Epithelial cell of proximal tubule (primary cell): Measurements from ENCODE around the gene PCMTD2. TPM values are rescaled to one million over a fixed set of nuclear protein-coding genes. Genes with fewer than 3 reads are reported as not detected.
A peak's percentile ranks its signal among the peaks of the same experiment; 100 is the strongest.
"Not testable (repeated sequence)": the region's sequence is repeated elsewhere in the genome, so short reads cannot be mapped to it uniquely, and the experiment has no call there.

Experiments
- DNase-seq: peaks from one replicate; pipeline ENCODE4 v3.0.0-alpha.2; 2011; ENCODE audit warnings: low read depth
- H3K4me3 ChIP-seq: 2 replicates; pipeline ENCODE4 v1.5.1; 2011; ENCODE audit warnings: low read depth, mild to moderate bottlenecking, low read length
- total RNA-seq: library from RNA; depleted of rRNA; stranded (reverse); fragments of >200 nt; gene quantifications from 2 replicates; pipeline ENCODE4 v1.2.3, GENCODE V29; 2015
- TF ChIP-seq, protein P1 (sequence below): conservative IDR thresholded peaks from 2 replicates; pipeline ENCODE4 v1.5.1; 2012; ENCODE audit warnings: low read depth, mild to moderate bottlenecking, low read length

Gene PCMTD2
- total RNA-seq, 1 donor from 2014 or later: 44.7 TPM

DNA sequence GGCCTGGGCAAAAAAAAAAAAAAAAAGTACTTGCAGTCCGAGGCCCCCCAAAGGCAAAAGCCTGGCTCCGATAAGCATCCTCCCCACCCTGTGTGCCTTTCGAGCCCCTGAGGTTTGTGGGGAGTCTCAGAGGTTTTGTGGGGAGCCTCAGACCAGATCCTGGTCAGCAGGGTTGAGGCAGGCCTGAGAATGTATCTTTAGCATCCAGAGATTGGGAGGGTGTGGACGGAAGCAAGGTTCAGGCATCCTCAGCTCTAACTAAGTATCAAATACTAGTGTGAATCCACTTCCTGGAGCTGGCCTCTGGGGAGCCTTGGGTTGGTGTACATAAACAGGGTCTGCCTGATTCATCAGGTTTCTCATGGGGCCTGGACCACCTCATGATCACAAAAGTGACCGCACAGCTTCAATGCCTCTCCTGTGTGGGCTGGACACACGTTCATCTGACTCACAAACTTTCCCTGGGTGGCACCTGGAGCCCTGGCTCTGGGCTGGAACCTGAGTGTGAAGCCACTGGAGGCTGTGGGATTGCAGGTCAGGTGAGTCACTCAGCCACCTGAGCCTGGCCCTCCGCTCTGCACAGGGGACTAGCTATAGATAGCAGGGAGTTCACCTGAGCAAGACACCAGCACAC is 24.4 kb downstream of the PCMTD2 start:
- TF ChIP-seq, protein P1, sequence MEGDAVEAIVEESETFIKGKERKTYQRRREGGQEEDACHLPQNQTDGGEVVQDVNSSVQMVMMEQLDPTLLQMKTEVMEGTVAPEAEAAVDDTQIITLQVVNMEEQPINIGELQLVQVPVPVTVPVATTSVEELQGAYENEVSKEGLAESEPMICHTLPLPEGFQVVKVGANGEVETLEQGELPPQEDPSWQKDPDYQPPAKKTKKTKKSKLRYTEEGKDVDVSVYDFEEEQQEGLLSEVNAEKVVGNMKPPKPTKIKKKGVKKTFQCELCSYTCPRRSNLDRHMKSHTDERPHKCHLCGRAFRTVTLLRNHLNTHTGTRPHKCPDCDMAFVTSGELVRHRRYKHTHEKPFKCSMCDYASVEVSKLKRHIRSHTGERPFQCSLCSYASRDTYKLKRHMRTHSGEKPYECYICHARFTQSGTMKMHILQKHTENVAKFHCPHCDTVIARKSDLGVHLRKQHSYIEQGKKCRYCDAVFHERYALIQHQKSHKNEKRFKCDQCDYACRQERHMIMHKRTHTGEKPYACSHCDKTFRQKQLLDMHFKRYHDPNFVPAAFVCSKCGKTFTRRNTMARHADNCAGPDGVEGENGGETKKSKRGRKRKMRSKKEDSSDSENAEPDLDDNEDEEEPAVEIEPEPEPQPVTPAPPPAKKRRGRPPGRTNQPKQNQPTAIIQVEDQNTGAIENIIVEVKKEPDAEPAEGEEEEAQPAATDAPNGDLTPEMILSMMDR: no peak
- H3K4me3 ChIP-seq: no peak overlapping the region
- no peak for DNase-seq

DNA sequence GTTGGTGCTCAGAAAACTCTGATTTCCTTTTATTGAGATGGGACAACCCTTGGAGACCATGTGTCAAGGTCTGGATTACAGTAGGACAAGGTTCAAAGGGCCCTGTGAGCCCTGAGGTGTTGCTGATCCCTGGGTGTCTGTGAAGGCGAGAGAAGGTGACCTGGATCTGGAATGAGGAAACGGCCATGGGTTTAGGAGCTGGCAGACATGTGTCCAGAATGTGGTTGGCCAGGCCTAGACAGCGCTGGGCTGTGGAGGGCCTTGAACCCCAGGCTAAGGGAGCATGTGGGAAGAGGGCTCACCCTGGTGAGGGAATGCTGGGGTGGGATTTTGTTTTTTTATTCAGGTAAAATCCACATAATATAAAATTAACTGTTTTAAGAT is 24.9 kb downstream of the PCMTD2 start:
- DNase-seq: no peak
- TF ChIP-seq, protein P1: no peak
- H3K4me3 ChIP-seq: no peak overlapping the region

DNA sequence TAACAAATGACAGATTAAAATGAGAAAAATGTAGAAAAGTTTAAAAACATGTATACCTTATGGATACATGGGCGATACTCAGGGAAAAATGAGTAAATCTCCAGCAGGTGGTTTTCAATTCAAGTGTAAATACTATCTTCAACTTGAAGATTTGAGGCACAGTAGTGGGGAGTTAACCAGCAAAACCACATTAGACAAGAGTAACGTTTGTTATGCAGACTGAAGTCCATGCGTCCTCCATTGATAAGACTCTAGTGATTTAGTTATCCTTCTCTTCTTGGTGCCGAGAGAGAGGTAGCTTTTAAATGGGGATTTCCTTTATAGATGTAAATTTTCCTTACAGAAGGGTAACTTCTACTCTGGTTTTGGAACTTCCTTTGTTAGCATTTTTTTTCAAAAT is 28.1 kb downstream of the PCMTD2 start:
- TF ChIP-seq, protein P1: no peak
- H3K4me3 ChIP-seq: no peak overlapping the region
- no peak for DNase-seq

DNA sequence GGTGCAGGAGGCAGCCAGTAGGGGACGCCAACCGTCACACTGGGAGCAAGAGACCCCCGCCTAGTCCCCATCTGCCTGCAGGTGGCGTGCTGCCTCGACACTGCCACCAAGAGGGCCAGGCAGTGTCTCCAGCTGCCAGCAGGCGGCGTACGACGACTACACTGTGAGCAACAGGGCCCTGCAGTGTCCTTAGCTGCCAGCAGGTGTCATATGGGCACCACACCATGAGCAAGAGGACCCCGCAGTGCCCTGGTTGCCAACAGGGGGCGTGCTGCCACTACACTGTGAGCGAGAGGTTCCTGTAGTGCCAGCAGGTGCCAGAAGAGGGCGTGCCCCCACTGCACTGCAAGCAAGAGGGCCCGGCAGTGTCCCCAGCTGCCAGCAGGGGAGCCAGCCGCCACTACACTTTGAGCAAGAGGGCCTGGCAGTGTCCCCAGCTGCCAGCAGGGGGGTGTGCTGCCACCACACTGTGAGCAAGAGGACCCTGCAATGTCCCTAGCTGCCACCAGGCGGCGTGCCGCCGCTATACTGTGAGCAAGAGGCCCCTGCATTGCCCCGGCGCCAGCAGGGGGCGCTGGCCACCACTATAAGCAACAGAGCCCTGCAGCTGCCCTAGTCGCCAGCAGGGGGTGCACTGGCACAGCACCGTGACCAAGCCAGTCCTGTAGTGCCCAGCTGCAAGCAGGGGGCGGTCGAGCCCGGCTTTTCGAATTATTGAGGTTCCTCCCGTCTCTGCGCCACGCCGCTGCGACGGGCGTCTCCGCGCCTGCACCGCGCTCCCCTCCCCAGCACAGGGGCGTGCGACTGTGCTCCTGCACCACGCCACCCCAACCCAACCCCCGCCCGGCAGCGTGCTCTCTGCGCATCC is 30.3 kb downstream of the PCMTD2 start:
- not testable (repeated sequence) for H3K4me3 ChIP-seq, DNase-seq
- TF ChIP-seq, protein P1: peak; percentile 70

DNA sequence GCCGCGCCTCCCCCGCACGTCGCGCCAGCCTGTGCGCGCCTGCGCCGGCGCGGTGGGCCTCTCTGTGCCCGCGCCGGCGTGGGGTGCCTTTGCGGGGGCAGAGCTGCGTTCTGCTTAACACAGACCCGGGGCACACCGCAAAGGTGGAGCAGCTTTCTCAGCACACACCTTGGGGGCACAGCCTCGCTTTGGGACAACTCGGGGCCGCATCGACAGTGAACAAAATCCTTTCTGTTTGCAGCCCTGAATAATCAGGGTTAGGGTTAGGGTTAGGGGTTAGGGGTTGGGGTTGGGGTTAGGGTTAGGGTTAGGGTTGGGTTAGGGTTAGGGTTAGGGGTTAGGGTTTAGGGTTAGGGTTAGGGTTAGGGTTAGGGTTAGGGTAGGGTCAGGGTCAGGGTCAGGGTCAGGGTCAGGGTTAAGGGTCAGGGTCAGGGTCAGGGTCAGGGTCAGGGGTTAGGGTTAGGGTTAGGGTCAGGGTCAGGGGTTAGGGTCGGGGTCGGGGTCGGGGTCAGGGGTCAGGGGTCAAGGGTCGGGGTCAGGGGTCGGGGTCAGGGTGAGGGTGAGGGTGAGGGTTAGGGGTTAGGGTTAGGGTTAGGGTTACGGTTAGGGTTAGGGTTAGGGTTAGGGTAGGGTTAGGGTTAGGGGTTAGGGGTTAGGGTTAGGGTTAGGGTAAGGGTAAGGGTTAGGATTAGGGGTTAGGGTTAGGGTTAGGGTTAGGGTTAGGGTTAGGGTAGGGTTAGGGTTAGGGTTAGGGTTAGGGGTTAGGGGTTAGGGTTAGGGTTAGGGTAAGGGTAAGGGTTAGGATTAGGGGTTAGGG is 31.1 kb downstream of the PCMTD2 start:
- H3K4me3 ChIP-seq, DNase-seq: not testable (repeated sequence)

DNA sequence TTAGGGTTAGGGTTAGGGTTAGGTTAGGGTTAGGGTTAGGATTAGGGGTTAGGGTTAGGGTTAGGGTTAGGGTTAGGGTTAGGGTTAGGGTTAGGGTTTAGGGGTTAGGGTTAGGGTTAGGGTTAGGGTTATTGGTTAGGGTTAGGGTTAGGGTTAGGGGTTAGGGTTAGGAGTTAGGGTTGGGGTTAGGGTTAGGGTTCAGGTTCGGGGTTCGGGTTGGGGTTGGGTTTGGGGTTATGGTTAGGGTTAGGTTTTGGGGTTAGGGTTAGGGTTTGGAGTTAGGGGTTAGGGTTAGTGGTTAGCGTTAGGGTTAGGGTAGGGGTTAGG is 31.7 kb downstream of the PCMTD2 start:
- not testable (repeated sequence) for DNase-seq, H3K4me3 ChIP-seq

DNA sequence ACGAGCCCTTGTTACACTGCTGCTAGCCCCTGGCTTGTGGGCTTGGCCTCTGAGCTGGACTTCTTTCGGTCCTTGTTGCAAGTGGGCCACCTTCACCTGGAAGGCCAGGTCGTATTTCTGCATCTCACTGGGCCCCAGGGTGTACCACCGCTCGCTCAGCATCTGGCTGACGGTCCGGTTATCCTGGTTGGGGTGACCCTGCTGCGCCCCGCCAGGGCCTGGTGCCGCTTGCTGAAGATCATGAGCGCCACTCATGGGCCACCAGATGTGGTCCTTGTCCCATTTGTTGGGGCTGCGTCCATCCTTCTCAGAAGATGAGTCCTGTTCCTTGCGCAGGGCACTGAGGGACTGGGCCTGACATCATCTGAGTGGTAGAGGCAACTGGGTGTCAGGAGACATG is 36.6 kb downstream of the PCMTD2 start:
- not testable (repeated sequence) for DNase-seq, H3K4me3 ChIP-seq

DNA sequence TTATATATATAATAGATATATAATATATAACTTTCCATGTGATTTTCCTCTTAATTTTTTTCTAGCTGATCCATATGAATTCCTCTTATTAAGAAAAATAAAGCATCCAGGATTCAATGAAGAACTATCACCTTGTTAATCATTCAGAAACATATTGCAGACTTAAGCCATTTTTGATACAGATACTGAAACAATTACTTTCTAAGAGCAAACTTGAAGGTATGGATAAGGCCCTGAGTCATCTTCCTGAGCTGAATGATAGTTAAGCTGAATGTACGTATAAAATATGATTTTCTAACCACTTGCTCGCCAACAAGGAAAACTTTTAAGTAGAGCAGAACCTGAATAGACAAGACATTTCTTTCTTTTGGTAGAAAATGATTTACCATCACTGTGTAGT is 47.5 kb downstream of the PCMTD2 start:
- not testable (repeated sequence) for DNase-seq, H3K4me3 ChIP-seq

DNA sequence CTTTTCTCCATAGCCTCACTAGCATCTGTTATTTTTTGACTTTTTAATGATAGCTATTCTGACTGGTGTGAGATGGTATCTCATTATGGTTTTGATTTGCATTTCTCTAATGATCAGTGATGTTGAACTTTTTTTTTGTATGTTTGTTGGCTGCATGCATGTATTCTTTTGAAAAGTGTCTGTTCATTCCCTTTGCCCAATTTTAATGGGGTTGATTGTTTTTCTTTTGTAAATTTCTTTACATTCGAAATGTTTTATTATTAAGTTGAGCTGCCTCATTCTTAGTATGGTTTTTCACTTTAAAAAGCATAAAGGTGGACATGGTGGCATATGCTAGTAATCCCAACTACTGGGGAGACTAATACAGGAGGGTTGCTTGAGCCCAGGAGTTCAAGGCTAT is 58.2 kb downstream of the PCMTD2 start:
- H3K4me3 ChIP-seq, DNase-seq: not testable (repeated sequence)

DNA sequence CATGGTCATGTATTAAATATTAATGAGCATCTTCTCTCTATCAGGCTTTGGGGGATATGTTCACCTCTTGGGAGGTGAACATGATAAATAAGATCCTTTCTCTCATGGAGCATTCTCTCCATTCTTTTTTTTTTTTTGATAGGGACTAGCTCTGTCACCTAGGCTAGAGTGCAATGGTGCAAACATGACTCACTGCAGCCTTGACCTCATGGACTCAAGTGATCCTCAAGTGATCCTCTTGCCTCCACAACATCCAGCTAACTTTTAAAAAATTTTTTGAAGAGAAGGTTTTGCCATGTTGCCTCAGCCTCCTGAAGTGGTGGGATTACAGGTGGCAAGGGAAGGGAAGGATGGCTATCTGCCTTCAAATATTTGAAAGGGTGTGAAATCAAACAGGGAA is 59.8 kb downstream of the PCMTD2 start:
- H3K4me3 ChIP-seq, DNase-seq: not testable (repeated sequence)

DNA sequence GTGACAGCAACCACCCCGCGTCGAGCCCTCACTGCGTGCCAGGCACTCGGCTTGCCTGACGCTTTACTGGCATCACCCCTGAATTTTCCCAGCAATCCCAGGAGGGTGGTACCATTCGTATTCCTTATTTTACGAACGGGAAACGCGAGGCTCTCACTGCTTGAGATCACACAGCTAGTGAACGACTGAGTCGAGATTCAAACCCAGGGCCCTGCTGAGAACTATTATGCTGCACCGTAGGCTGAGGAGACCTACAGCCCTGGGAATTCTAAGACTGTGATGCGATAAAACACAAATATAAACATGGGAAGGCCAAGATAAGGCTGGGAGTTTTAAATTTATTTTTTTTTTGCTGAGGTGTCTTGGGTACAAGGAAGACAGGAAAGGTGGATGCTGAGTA is 60.3 kb downstream of the PCMTD2 start:
- DNase-seq, H3K4me3 ChIP-seq: not testable (repeated sequence)

DNA sequence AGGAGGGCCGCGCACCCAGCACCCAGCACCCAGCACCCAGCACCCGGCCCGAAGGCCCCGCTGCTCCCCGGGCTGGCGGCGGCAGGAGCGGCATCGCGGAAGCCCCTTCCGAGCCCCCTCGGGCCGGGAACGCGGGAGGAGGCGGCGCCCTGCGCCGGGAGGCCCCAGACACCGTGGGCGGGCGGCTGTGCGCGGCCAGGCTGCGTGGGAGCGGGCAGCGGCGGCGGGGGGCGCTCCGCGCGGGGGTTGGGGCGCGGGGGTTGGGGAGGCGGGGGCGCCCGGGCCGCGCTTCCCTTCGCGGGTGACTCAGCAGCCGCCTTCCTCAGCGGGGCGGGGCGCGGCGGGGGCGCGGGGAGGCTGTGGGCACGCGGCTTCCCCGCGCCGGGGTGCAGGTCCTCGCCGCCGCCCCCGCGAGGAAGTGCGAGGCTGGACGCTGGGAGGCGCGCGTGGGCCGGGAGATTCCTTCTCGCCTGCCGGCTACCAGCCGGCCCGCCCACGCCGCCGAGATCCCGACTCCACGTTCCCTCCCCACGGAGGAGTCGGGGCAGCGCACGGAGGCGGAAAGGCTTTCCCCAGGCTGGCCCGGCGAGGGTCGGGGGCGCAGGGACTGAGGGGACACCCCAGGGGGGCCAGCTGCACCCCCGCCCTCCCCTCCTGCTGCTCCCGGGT is 61.0 kb downstream of the PCMTD2 start:
- not testable (repeated sequence) for H3K4me3 ChIP-seq, DNase-seq

DNA sequence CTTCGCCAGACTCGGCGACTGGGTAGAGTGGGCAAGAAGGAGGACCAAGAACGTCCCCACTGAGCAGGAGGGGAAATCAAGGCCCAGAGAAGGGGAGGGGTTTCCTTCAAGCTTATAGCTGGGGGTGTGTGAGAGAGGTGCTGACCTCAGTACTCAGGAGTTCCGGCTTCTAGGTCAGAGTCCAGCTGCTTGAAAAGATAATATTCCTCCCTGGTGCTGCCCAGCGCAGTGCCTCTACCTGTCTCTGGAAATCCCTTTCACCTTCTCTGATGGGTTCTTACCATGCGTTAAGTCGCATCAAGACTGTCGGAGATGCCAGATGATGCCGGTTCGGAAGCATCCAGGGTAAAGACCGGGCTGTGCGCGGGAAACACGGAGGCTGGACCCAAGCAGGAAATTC is 61.8 kb downstream of the PCMTD2 start:
- not testable (repeated sequence) for H3K4me3 ChIP-seq

More for the DNA sequence above, 61.8 kb downstream of the PCMTD2 start:
- DNase-seq: not testable (repeated sequence)
